HCT116 (cell line): ENCODE measurements around the gene CRB1. TPM values are rescaled to one million over a fixed set of nuclear protein-coding genes. Genes with fewer than 3 reads are reported as not detected.

ENCODE experiments used
- ATAC-seq: fragments of 200-7000 bp; cut with Tn5 transposase; 2 replicates; pipeline ENCODE4 v1.9.1; 2020; ENCODE audit warnings: mild to moderate bottlenecking, moderate library complexity
- BruUV-seq: library from RNA; stranded (reverse); fragments of 400-500 nt; replicated peaks from 2 replicates; lab custom pipeline; 2021; lab: Mats Ljungman, UMichigan
- CTCF ChIA-PET: fragments of 300-600 bp; sonication (Branson Sonifier 250); formaldehyde crosslinking; loops from one replicate; lab custom pipeline; 2021; ENCODE audit warnings: antibody characterized with exemption; lab: Charles Lee
- POLR2A ChIA-PET: fragments of 300-600, 350-600 bp; sonication (Branson Sonifier 250); formaldehyde crosslinking; loops from one replicate; lab custom pipeline; 2021; ENCODE audit warnings: antibody characterized with exemption; lab: Charles Lee
- RAD21 ChIA-PET, 2 experiments: fragments of 300-600 bp; sonication (Branson Sonifier 250); formaldehyde crosslinking; loops; one replicate each; lab custom pipeline; 2023; ENCODE audit warnings: low total read pairs in 2 of 2; ENCODE audit not compliant: uncharacterized antibody in 2 of 2, unreplicated experiment in 2 of 2, low non-redundant PET in 1 of 2; lab: Charles Lee
- DNase-seq: peaks from one replicate; pipeline ENCODE4 v3.0.0-alpha.2; 2010; ENCODE audit warnings: low read depth, low spot score
- H2AFZ ChIP-seq: fragments of 200-600 bp; shearing (Covaris generic), sonication (generic); 2 replicates; pipeline ENCODE4 v1.6.1; 2017; ENCODE audit warnings: low read depth, mixed run types, mixed read lengths, antibody characterized with exemption, low read length; ENCODE audit not compliant: poor library complexity, severe bottlenecking
- H3K27ac ChIP-seq: 2 replicates; pipeline ENCODE4 v1.5.1; 2012; ENCODE audit warnings: low read depth, low read length
- H3K27me3 ChIP-seq: fragments of 200-600 bp; sonication (generic); 2 replicates; pipeline ENCODE4 v1.6.1; 2016; ENCODE audit warnings: mixed run types, low read length, mixed read lengths; ENCODE audit not compliant: insufficient read depth
- H3K36me3 ChIP-seq, 2 experiments: fragments of 200-500 bp in 1 of 2; fragments of 200-600 bp in 1 of 2; sonication (Bioruptor generic) in 1 of 2; sonication (generic) in 1 of 2; 2 replicates each; pipeline versions ENCODE4 v1.5.1 to v1.6.1; 2014 to 2016; ENCODE audit warnings: low read length in 2 of 2, inconsistent platforms in 1 of 2, mixed read lengths in 1 of 2, mixed run types in 1 of 2; ENCODE audit not compliant: insufficient read depth in 2 of 2, control insufficient read depth in 1 of 2
- H3K4me1 ChIP-seq, 2 experiments: fragments of 200-600 bp in 1 of 2; sonication (generic) in 1 of 2; 2 replicates each; pipeline versions ENCODE4 v1.5.1 to v1.6.1; 2012 to 2017; ENCODE audit warnings: low read length in 2 of 2, inconsistent platforms in 1 of 2, mild to moderate bottlenecking in 1 of 2, mixed read lengths in 1 of 2, mixed run types in 1 of 2, moderate library complexity in 1 of 2; ENCODE audit not compliant: insufficient read depth in 2 of 2, control insufficient read depth in 1 of 2
- H3K4me2 ChIP-seq: fragments of 200-600 bp; sonication (generic); 2 replicates; pipeline ENCODE4 v1.6.1; 2017; ENCODE audit warnings: mixed run types, low read length, mixed read lengths
- H3K4me3 ChIP-seq, 2 experiments: fragments of 200-600 bp in 1 of 2; sonication (generic) in 1 of 2; replicated peaks in 1 of 2; 2 replicates each; pipeline ENCODE4 v1.5.1; 2011 to 2016; ENCODE audit warnings: low read length in 2 of 2, control low read depth in 1 of 2, low read depth in 1 of 2, mild to moderate bottlenecking in 1 of 2, mixed read lengths in 1 of 2, mixed run types in 1 of 2
- H3K79me2 ChIP-seq: fragments of 200-600 bp; sonication (generic); 2 replicates; pipeline ENCODE4 v1.6.1; 2017; ENCODE audit warnings: mild to moderate bottlenecking, mixed run types, low read length, moderate library complexity, mixed read lengths; ENCODE audit not compliant: insufficient read depth
- H3K9ac ChIP-seq: fragments of 200-600 bp; sonication (generic); 2 replicates; pipeline ENCODE4 v1.6.1; 2016; ENCODE audit warnings: low read length, mixed read lengths
- H3K9me2 ChIP-seq: fragments of 200-600 bp; sonication (generic), shearing (Covaris generic); 2 replicates; pipeline ENCODE4 v1.6.1; 2017; ENCODE audit warnings: mixed run types, mild to moderate bottlenecking, moderate library complexity; ENCODE audit not compliant: insufficient read depth
- H3K9me3 ChIP-seq, 2 experiments: fragments of 200-500 bp in 1 of 2; fragments of 200-600 bp in 1 of 2; sonication (Bioruptor generic) in 1 of 2; sonication (generic) in 1 of 2; 2 replicates each; pipeline ENCODE4 v1.6.1; 2014 to 2017; ENCODE audit warnings: low read length in 2 of 2, mixed read lengths in 2 of 2, inconsistent platforms in 1 of 2, low read depth in 1 of 2, mild to moderate bottlenecking in 1 of 2, mixed run types in 1 of 2, moderate library complexity in 1 of 2; ENCODE audit not compliant: control insufficient read depth in 1 of 2, insufficient read depth in 1 of 2
- H4K20me1 ChIP-seq: fragments of 200-600 bp; sonication (generic), shearing (Covaris generic); 2 replicates; pipeline ENCODE4 v1.6.1; 2017; ENCODE audit warnings: mixed run types, mild to moderate bottlenecking, moderate library complexity; ENCODE audit not compliant: insufficient read depth
- CEBPB ChIP-seq: IDR thresholded peaks from 2 replicates; pipeline ENCODE4 v1.6.1; 2012; ENCODE audit warnings: low read depth
- EGR1 ChIP-seq: IDR thresholded peaks from 2 replicates; pipeline ENCODE4 v1.6.1; 2012; ENCODE audit warnings: low read depth
- EZH2 ChIP-seq: fragments of 200-600 bp; sonication (generic); IDR thresholded peaks from 2 replicates; pipeline ENCODE4 v1.6.1; 2017; ENCODE audit warnings: antibody characterized with exemption, mixed run types
- EZH2phosphoT487 ChIP-seq: fragments of 200-600 bp; IDR thresholded peaks from 2 replicates; pipeline ENCODE4 v1.6.1; 2018; ENCODE audit warnings: antibody characterized with exemption, borderline replicate concordance
- FOSL1 ChIP-seq: IDR thresholded peaks from 2 replicates; pipeline ENCODE4 v1.6.1; 2012; ENCODE audit warnings: low read depth
- POLR2A ChIP-seq: IDR thresholded peaks from 2 replicates; pipeline ENCODE4 v1.7.0; 2011; ENCODE audit warnings: borderline replicate concordance; ENCODE audit not compliant: insufficient read depth, insufficient read length; ENCODE audit errors: extremely low read depth
- POLR2AphosphoS5 ChIP-seq: IDR thresholded peaks from 2 replicates; pipeline ENCODE4 v1.6.1; 2011; ENCODE audit warnings: mild to moderate bottlenecking, low read depth, low read length, moderate library complexity
- RAD21 ChIP-seq: IDR thresholded peaks from 2 replicates; pipeline ENCODE4 v1.6.1; 2012; ENCODE audit warnings: low read depth, mild to moderate bottlenecking
- SIN3A ChIP-seq: IDR thresholded peaks from 2 replicates; pipeline ENCODE4 v1.6.1; 2012; ENCODE audit warnings: low read depth
- SRF ChIP-seq: IDR thresholded peaks from 2 replicates; pipeline ENCODE4 v1.6.1; 2012; ENCODE audit warnings: low read depth
- TCF7L2 ChIP-seq: IDR thresholded peaks from 2 replicates; pipeline ENCODE4 v1.7.0; 2011; ENCODE audit warnings: borderline replicate concordance, inconsistent platforms; ENCODE audit not compliant: insufficient read depth, insufficient read length; ENCODE audit errors: extremely low read depth
- ZBTB33 ChIP-seq: IDR thresholded peaks from 2 replicates; pipeline ENCODE4 v1.6.1; 2011; ENCODE audit warnings: mild to moderate bottlenecking, low read length, moderate library complexity; ENCODE audit not compliant: insufficient replicate concordance; ENCODE audit errors: extremely low read depth
- ZFX ChIP-seq: fragments of 450-650 bp; IDR thresholded peaks from 2 replicates; pipeline ENCODE4 v1.6.1; 2017
- ZNF274 ChIP-seq: fragments of 200-500 bp; sonication (Bioruptor generic); IDR thresholded peaks from 2 replicates; pipeline ENCODE4 v1.6.1; 2014; ENCODE audit warnings: mild to moderate bottlenecking, low read depth, low read length, inconsistent platforms
- intact Hi-C: fragments of 100-400 bp; cut with micrococcal nuclease; formaldehyde crosslinking; loops from 2 replicates; pipeline ENCODE4 v1.10.0; 2022
- total RNA-seq: library from RNA; stranded (reverse); gene quantifications from one replicate; pipeline ENCODE4 v1.2.1, GENCODE V29; 2021; ENCODE audit not compliant: unreplicated experiment
- TF ChIP-seq, protein P1 (sequence below): IDR thresholded peaks from 2 replicates; pipeline ENCODE4 v1.6.1; 2012
- TF ChIP-seq, protein P2 (sequence below): IDR thresholded peaks from 2 replicates; pipeline ENCODE4 v1.6.1; 2012; ENCODE audit warnings: low read depth

The CRB1 gene
- total RNA-seq, 1 experiment from 2014 or later: 0.07 TPM

GRCh38 chr1:197466813-197467212 is 198.8 kb downstream of the CRB1 start:
- Histone ChIP-seq H3K27me3 (no peaks in the 10 kb centered on the region), H4K20me1 (no peaks in the 10 kb centered on the region; the same call in 1 of the 2 replicates), H3K27ac (no peak overlapping the region), H3K79me2 (no peaks in the 10 kb centered on the region), H3K9me2 (no peaks in the 10 kb centered on the region), H3K36me3 (no peaks in the 10 kb centered on the region), H3K4me2 (no peak overlapping the region), H3K4me3 (no peak overlapping the region), H3K9ac (no peak overlapping the region)
- BruUV-seq: no TSS peak
- intact Hi-C loops: no loop called here
- TF ChIP-seq TCF7L2 (no peak), POLR2A (no peak), ZNF274 (no peak), POLR2AphosphoS5 (no peak), FOSL1 (no peak), ZBTB33 (no peak), EZH2phosphoT487 (no peak), SRF (no peak), ZFX (no peak), CEBPB (no peak), SIN3A (no peak), RAD21 (no peak), EZH2 (no peak), EGR1 (no peak)
- TF ChIP-seq, protein P1, sequence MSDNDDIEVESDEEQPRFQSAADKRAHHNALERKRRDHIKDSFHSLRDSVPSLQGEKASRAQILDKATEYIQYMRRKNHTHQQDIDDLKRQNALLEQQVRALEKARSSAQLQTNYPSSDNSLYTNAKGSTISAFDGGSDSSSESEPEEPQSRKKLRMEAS: no peak
- TF ChIP-seq, protein P2, sequence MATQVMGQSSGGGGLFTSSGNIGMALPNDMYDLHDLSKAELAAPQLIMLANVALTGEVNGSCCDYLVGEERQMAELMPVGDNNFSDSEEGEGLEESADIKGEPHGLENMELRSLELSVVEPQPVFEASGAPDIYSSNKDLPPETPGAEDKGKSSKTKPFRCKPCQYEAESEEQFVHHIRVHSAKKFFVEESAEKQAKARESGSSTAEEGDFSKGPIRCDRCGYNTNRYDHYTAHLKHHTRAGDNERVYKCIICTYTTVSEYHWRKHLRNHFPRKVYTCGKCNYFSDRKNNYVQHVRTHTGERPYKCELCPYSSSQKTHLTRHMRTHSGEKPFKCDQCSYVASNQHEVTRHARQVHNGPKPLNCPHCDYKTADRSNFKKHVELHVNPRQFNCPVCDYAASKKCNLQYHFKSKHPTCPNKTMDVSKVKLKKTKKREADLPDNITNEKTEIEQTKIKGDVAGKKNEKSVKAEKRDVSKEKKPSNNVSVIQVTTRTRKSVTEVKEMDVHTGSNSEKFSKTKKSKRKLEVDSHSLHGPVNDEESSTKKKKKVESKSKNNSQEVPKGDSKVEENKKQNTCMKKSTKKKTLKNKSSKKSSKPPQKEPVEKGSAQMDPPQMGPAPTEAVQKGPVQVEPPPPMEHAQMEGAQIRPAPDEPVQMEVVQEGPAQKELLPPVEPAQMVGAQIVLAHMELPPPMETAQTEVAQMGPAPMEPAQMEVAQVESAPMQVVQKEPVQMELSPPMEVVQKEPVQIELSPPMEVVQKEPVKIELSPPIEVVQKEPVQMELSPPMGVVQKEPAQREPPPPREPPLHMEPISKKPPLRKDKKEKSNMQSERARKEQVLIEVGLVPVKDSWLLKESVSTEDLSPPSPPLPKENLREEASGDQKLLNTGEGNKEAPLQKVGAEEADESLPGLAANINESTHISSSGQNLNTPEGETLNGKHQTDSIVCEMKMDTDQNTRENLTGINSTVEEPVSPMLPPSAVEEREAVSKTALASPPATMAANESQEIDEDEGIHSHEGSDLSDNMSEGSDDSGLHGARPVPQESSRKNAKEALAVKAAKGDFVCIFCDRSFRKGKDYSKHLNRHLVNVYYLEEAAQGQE: no peak
- TF ChIP-seq, all 23 proteins: peak for 0
- CTCF ChIA-PET: no interaction called here
- RAD21 ChIA-PET: no interaction called here
- Histone ChIP-seq H3K9me3 (no peaks in the 10 kb centered on the region), H2AFZ (no peak overlapping the region), H3K4me1 (no peaks in the 10 kb centered on the region)
- ATAC-seq: no peak
- POLR2A ChIA-PET: no interaction called here
- DNase-seq: no peak
